Panc1 (cell line): Measurements from ENCODE around the gene SPX.

Experiments
- CTCF ChIP-seq: fragments of 450-650 bp; IDR thresholded peaks from 2 replicates; pipeline ENCODE4 v1.5.1; 2017; ENCODE audit warnings: mild to moderate bottlenecking
- REST ChIP-seq, 2 experiments: IDR thresholded peaks; 2 replicates each; pipeline ENCODE4 v1.6.1; 2011 to 2012; ENCODE audit warnings: low read depth in 2 of 2, control low read depth in 1 of 2, low read length in 1 of 2, mild to moderate bottlenecking in 1 of 2, moderate library complexity in 1 of 2; ENCODE audit not compliant: insufficient read depth in 1 of 2

GRCh38 chr12:21542403-21542802 lies 16.3 kb downstream of the SPX start:
- no peak for TF ChIP-seq CTCF
- TF ChIP-seq REST (IDR thresholded peaks at IDR 0.05; ENCODE audit: insufficient read depth in 1 of 2, low read depth in 2 of 2, low read length in 1 of 2): no peak
